B cell (primary cell): ENCODE data around the gene JMJD4. TPM values are rescaled to one million over a fixed set of nuclear protein-coding genes. Genes with fewer than 3 reads are reported as not detected.

ENCODE experiments used
- ATAC-seq: fragments of 200-7000 bp; cut with Tn5 transposase; one replicate; pipeline ENCODE4 v1.10.0; 2021; ENCODE audit warnings: low read depth, mild to moderate bottlenecking, moderate number of reproducible peaks, moderate library complexity
- CTCF ChIA-PET: fragments of 350-600 bp; sonication (Branson Sonifier 250); formaldehyde crosslinking; loops from one replicate; lab custom pipeline; 2021; ENCODE audit warnings: antibody characterized with exemption, inconsistent platforms; lab: Charles Lee
- POLR2A ChIA-PET: fragments of 350-600 bp; sonication (Branson Sonifier 250); formaldehyde crosslinking; loops from one replicate; lab custom pipeline; 2021; ENCODE audit warnings: antibody characterized with exemption; lab: Charles Lee
- DNase-seq: peaks from one replicate; pipeline ENCODE4 v3.0.0; 2013
- H2AFZ ChIP-seq: 2 replicates; pipeline ENCODE4 v1.6.1; 2012; ENCODE audit warnings: mild to moderate bottlenecking, low read depth, low read length; ENCODE audit not compliant: insufficient read depth, poor library complexity, severe bottlenecking
- H3K27ac ChIP-seq, 2 donors: 1 replicate in 1 of 2; 2 replicates in 1 of 2; pipeline ENCODE4 v1.5.1; 2012 to 2013; ENCODE audit warnings: low read length in 2 of 2, mild to moderate bottlenecking in 2 of 2, moderate library complexity in 1 of 2
- H3K27me3 ChIP-seq, 4 experiments: fragments of 200-600 bp in 1 of 4; sonication (generic) in 1 of 4; replicated peaks in 1 of 4; 1 replicate in 2 of 4; 2 replicates in 2 of 4; pipeline versions ENCODE4 v1.6.1 to v1.7.0; 2013 to 2016; ENCODE audit warnings: low read length in 3 of 4, mild to moderate bottlenecking in 2 of 4, mixed read lengths in 1 of 4, moderate library complexity in 1 of 4; ENCODE audit not compliant: insufficient read depth in 4 of 4, control insufficient read depth in 3 of 4; ENCODE audit errors: control extremely low read depth in 1 of 4
- H3K36me3 ChIP-seq, 2 experiments: replicated peaks in 1 of 2; 1 replicate in 1 of 2; 2 replicates in 1 of 2; pipeline versions ENCODE4 v1.6.1 to v1.7.1; 2013; ENCODE audit warnings: low read length in 1 of 2; ENCODE audit not compliant: insufficient read depth in 2 of 2, control insufficient read depth in 1 of 2; ENCODE audit errors: control extremely low read depth in 1 of 2, extremely low read depth in 1 of 2
- H3K4me1 ChIP-seq, 2 donors: fragments of 200-600 bp in 1 of 2; sonication (generic) in 1 of 2; 1 replicate in 1 of 2; 2 replicates in 1 of 2; pipeline versions ENCODE4 v1.5.1 to v1.6.1; 2013 to 2017; ENCODE audit warnings: low read length in 2 of 2; ENCODE audit not compliant: control insufficient read depth in 2 of 2, insufficient read depth in 2 of 2
- H3K4me2 ChIP-seq: replicated peaks from 2 replicates; pipeline ENCODE3; 2012; ENCODE audit warnings: mild to moderate bottlenecking, low read depth, low read length; ENCODE audit not compliant: poor library complexity, severe bottlenecking
- H3K4me3 ChIP-seq, 5 experiments: fragments of 200-600 bp in 1 of 5; sonication (generic) in 1 of 5; 1 replicate in 3 of 5; 2 replicates in 2 of 5; pipeline versions ENCODE4 v1.5.1 to v1.7.0; 2011 to 2016; ENCODE audit warnings: low read length in 4 of 5, mild to moderate bottlenecking in 4 of 5, low read depth in 2 of 5, control low read depth in 1 of 5, moderate library complexity in 1 of 5; ENCODE audit not compliant: insufficient read depth in 1 of 5; ENCODE audit errors: control extremely low read depth in 1 of 5, extremely low read depth in 1 of 5
- H3K79me2 ChIP-seq: fragments of 200-600 bp; sonication (generic); one replicate; pipeline ENCODE4 v1.6.0; 2016; ENCODE audit warnings: low read length; ENCODE audit not compliant: control insufficient read depth, insufficient read depth
- H3K9ac ChIP-seq: fragments of 200-600 bp; sonication (generic); 2 replicates; pipeline ENCODE4 v1.6.1; 2017; ENCODE audit warnings: mild to moderate bottlenecking, low read length, moderate library complexity
- H3K9me3 ChIP-seq, 3 donors: one replicate each; pipeline versions ENCODE4 v1.6.1 to v1.7.1; 2013; ENCODE audit warnings: low read length in 2 of 3; ENCODE audit not compliant: control insufficient read depth in 2 of 3, insufficient read depth in 1 of 3; ENCODE audit errors: control extremely low read depth in 1 of 3
- H4K20me1 ChIP-seq: 2 replicates; pipeline ENCODE4 v1.6.0; 2012; ENCODE audit warnings: mild to moderate bottlenecking, low read length; ENCODE audit not compliant: insufficient read depth, control insufficient read depth, poor library complexity, severe bottlenecking
- H3K27ac Mint-ChIP-seq: one replicate; pipeline ENCODE4 v1.8.0; 2021; ENCODE audit warnings: mixed read lengths
- H3K27me3 Mint-ChIP-seq: one replicate; pipeline ENCODE4 v1.8.0; 2021; ENCODE audit warnings: mixed read lengths
- H3K4me1 Mint-ChIP-seq: one replicate; pipeline ENCODE4 v1.8.0; 2021; ENCODE audit warnings: mixed read lengths
- H3K4me3 Mint-ChIP-seq: one replicate; pipeline ENCODE4 v1.8.0; 2021; ENCODE audit warnings: mixed read lengths
- H3K9me3 Mint-ChIP-seq: one replicate; pipeline ENCODE4 v1.8.0; 2022; ENCODE audit warnings: mixed read lengths; ENCODE audit not compliant: insufficient read depth
- CTCF ChIP-seq: fragments of 200-600 bp; IDR thresholded peaks from one replicate; pipeline ENCODE4 v1.8.0; 2022; ENCODE audit warnings: antibody characterized with exemption, mild to moderate bottlenecking
- WGBS: methylation state at CpG from one replicate; pipeline ENCODE4 v1.1.5; 2013; ENCODE audit warnings: missing lambda C conversion rate; ENCODE audit not compliant: insufficient coverage; 5-methylcytosine and 5-hydroxymethylcytosine counted together
- intact Hi-C: fragments of 100-400 bp; cut with micrococcal nuclease; formaldehyde crosslinking; loops from one replicate; pipeline ENCODE4 v1.10.0; 2022
- polyA minus RNA-seq: library from RNA; depleted of rRNA, polyadenylated mRNA; stranded (reverse); fragments of >200 nt; gene quantifications from 2 replicates; pipeline ENCODE4 v1.2.3, GENCODE V29; 2012
- polyA plus RNA-seq: library from polyadenylated mRNA; depleted of rRNA; stranded (reverse); fragments of >200 nt; gene quantifications from 2 replicates; pipeline ENCODE4 v1.2.3, GENCODE V29; 2012
- total RNA-seq, 2 donors: library from RNA; stranded (reverse); fragments of 120-200 nt in 1 of 2; gene quantifications; 1 replicate in 1 of 2; 2 replicates in 1 of 2; pipeline versions ENCODE4 v1.2.3 to v1.2.4, GENCODE V29; 2013 to 2022

JMJD4 gene
- total RNA-seq, result 30.6 and 30.7 TPM in 2 replicates
- total RNA-seq (2013), result 22.7 TPM
- polyA plus RNA-seq, result 17.7 and 29.9 TPM in 2 replicates
- polyA minus RNA-seq, result 29.3 and 37.7 TPM in 2 replicates

- Histone ChIP-seq H3K4me3 (peak within 1 kb of the TSS; percentile 58 to 96 (median 83)), H3K4me1 (peaks cover 12 to 23% of the 10 kb centered on the region in 2 donors)
- peak within 1 kb of the TSS; percentile 91 for H3K4me3 Mint-ChIP-seq
These were observed at the start of gene JMJD4, which contains the start of gene SNAP47 for GRCh38 chr1:227734856-227735538. Gene JMJD4 (minus strand): TSS chr1:227735302. CDS start chr1:227735273, 29 bp downstream. Gene SNAP47 (plus strand): TSS chr1:227735435. CDS start chr1:227747737, 12,302 bp downstream.

More at GRCh38 chr1:227734856-227735538, at the start of gene JMJD4, which contains the start of gene SNAP47:
- peak within 1 kb of the TSS; percentile 87 for H3K27ac Mint-ChIP-seq
- H3K79me2 ChIP-seq, result peaks cover 62% of the 10 kb centered on the region
- CTCF ChIA-PET, result interaction anchor here (1.2 kb wide), 1 partner anchor 192 kb away, joined by 4 read pairs; no protein-coding TSS in a partner anchor
- peak; percentile 91 for ATAC-seq
- POLR2A ChIA-PET, result interaction anchor here (2.0 kb wide), 1 partner anchor 53 kb away, joined by 5 read pairs; no protein-coding TSS in a partner anchor
- H3K9me3 Mint-ChIP-seq, result no peaks in the 10 kb centered on the region
- under 1% methylated on average over 83 of the region's 83 CpGs for WGBS
- H3K27me3 ChIP-seq, result no peaks in the 10 kb centered on the region
- peak within 1 kb of the TSS; percentile 55 to 90 for H3K27ac ChIP-seq
- peak; percentile 95 for DNase-seq
- peak within 1 kb of the TSS; percentile 99 for H3K4me2 ChIP-seq
- H4K20me1 ChIP-seq, result peaks cover 13% of the 10 kb centered on the region
- intact Hi-C loops, result loop anchor here (1.0 to 5.0 kb wide), 4 partner anchors 53 to 1103 kb away; partner anchors contain the start of genes ARF1 and ZNF678
- peaks cover 36% of the 10 kb centered on the region for H3K4me1 Mint-ChIP-seq
- H3K9ac ChIP-seq, result peak within 1 kb of the TSS; percentile 94
- peak within 1 kb of the TSS; percentile 97 for H2AFZ ChIP-seq
- no peaks in the 10 kb centered on the region for H3K27me3 Mint-ChIP-seq
- H3K36me3 ChIP-seq, result peaks cover 0 to 4% of the 10 kb centered on the region in 2 experiments
- no peak for TF ChIP-seq CTCF
- no peaks in the 10 kb centered on the region for H3K9me3 ChIP-seq
